ENCODE data around the gene MESP1.

Gene MESP1

DNA sequence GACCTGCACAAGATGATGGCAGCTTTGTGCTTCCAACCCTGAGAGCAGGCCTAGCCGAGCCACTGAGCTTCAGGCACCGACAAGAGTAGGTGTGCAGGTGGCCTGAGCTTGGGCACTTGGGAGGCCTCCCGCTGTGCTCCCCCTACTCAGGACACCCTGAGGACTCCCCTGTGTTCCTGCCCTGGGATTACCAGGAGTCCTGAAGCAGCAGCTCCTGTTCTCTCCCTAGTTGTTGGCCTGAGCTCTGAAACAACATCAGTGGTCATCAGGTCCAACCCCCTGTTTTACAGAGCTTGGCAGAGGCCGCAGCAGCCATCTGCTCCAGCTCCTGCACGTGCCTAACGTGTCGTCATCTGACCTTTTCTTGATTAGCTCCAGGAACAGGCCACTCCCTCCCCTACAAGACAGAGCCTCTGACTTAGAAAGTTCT lies 17.0 kb upstream of the MESP1 start:
- no peak overlapping the region for H3K27ac ChIP-seq (ENCODE audit: low read depth, low read length, severe bottlenecking)
- WGBS, 2 experiments (ENCODE audit: insufficient coverage in 2 of 2): 91 to 100% methylated on average over 4 to 7 of the region's 7 CpGs
- no peak overlapping the region for H3K4me3 ChIP-seq (ENCODE audit: extremely low read depth, insufficient read depth, low read length, poor library complexity, severe bottlenecking)
- H3K9me3 ChIP-seq (ENCODE audit: control insufficient read depth, low read length): no peaks in the 10 kb centered on the region
- H3K4me1 ChIP-seq (ENCODE audit: control insufficient read depth, insufficient read depth, low read length, poor library complexity, severe bottlenecking): peaks cover 4% of the 10 kb centered on the region
- H3K36me3 ChIP-seq (ENCODE audit: control insufficient read depth, insufficient read depth, low read length): no peaks in the 10 kb centered on the region

GRCh38 chr15:89767411-89767915 lies 16.4 kb upstream of the MESP1 start:
- H3K36me3 ChIP-seq (ENCODE audit: control insufficient read depth, insufficient read depth, low read length): no peaks in the 10 kb centered on the region
- 64 to 77% methylated on average over 4 to 5 of the region's 8 CpGs for WGBS, 2 experiments (ENCODE audit: insufficient coverage in 2 of 2)
- H3K9me3 ChIP-seq (ENCODE audit: control insufficient read depth, low read length): no peaks in the 10 kb centered on the region
- H3K4me3 ChIP-seq (ENCODE audit: extremely low read depth, insufficient read depth, low read length, poor library complexity, severe bottlenecking): no peak overlapping the region
- H3K4me1 ChIP-seq (ENCODE audit: control insufficient read depth, insufficient read depth, low read length, poor library complexity, severe bottlenecking): peaks cover 4% of the 10 kb centered on the region
- H3K27ac ChIP-seq (ENCODE audit: low read depth, low read length, severe bottlenecking): no peak overlapping the region

- peaks cover 4% of the 10 kb centered on the region for H3K4me1 ChIP-seq (ENCODE audit: control insufficient read depth, insufficient read depth, low read length, poor library complexity, severe bottlenecking)
- H3K4me3 ChIP-seq (ENCODE audit: extremely low read depth, insufficient read depth, low read length, poor library complexity, severe bottlenecking): no peak overlapping the region
- no peaks in the 10 kb centered on the region for H3K36me3 ChIP-seq (ENCODE audit: control insufficient read depth, insufficient read depth, low read length)
- WGBS, 2 experiments (ENCODE audit: insufficient coverage in 2 of 2): 91 to 94% methylated on average over 11 to 16 of the region's 16 CpGs
- H3K27ac ChIP-seq (ENCODE audit: low read depth, low read length, severe bottlenecking): no peak overlapping the region
- H3K9me3 ChIP-seq (ENCODE audit: control insufficient read depth, low read length): no peaks in the 10 kb centered on the region
These were observed 15.6 kb upstream of the MESP1 start for GRCh38 chr15:89766357-89767311.

DNA sequence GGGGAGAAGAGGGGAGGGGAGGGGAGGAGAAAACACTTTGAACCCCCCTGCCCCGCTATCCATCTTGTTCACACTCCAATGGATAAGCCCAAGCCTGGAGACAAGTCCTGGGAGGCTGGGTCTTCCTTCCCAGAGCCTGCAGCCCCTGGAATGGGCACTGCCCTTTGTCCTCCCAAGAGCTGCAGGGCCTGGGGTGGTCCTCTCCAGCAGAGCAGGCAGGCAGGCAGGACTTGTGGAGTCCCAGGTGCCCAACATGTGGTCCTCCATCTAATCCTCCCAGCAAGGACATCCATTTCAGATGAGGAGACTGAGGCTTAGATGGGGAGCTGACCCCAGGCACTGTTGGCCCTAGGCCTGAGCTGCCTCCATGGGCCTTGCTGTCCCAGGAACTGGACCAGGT lies 14.6 kb upstream of the MESP1 start:
- WGBS, 2 experiments (ENCODE audit: insufficient coverage in 2 of 2): no CpG with 5 or more reads among the region's 1 CpG
- no peaks in the 10 kb centered on the region for H3K9me3 ChIP-seq (ENCODE audit: control insufficient read depth, low read length)
- H3K36me3 ChIP-seq (ENCODE audit: control insufficient read depth, insufficient read depth, low read length): no peaks in the 10 kb centered on the region
- H3K4me1 ChIP-seq (ENCODE audit: control insufficient read depth, insufficient read depth, low read length, poor library complexity, severe bottlenecking): peaks cover 4% of the 10 kb centered on the region
- no peak overlapping the region for H3K4me3 ChIP-seq (ENCODE audit: extremely low read depth, insufficient read depth, low read length, poor library complexity, severe bottlenecking)
- no peak overlapping the region for H3K27ac ChIP-seq (ENCODE audit: low read depth, low read length, severe bottlenecking)

DNA sequence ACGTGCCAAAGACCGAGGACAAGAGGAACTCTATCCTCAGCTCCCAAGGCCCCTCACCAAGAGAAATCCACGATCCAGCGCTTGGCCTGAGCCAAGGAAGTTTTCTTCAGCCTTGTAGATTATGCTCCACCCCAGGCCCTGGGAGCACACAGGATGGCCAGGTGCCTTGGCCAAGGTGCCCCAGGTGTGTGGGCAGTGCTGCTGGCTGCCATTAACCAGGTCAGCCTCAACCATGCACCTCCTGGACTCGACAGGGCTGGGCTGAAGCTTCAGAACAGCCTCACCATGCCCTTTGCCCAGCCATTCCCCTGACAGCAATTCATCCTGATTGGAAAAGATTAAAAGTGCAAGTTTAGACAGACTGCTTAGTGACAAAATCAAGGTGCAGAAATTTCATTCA lies 10.9 kb upstream of the MESP1 start:
- no peak overlapping the region for H3K4me3 ChIP-seq (ENCODE audit: extremely low read depth, insufficient read depth, low read length, poor library complexity, severe bottlenecking)
- no peak overlapping the region for H3K27ac ChIP-seq (ENCODE audit: low read depth, low read length, severe bottlenecking)
- H3K9me3 ChIP-seq (ENCODE audit: control insufficient read depth, low read length): no peaks in the 10 kb centered on the region
- WGBS, 2 experiments (ENCODE audit: insufficient coverage in 2 of 2): 93% methylated on average over 5 of the region's 5 CpGs
- peaks cover 4% of the 10 kb centered on the region for H3K4me1 ChIP-seq (ENCODE audit: control insufficient read depth, insufficient read depth, low read length, poor library complexity, severe bottlenecking)
- no peaks in the 10 kb centered on the region for H3K36me3 ChIP-seq (ENCODE audit: control insufficient read depth, insufficient read depth, low read length)

DNA sequence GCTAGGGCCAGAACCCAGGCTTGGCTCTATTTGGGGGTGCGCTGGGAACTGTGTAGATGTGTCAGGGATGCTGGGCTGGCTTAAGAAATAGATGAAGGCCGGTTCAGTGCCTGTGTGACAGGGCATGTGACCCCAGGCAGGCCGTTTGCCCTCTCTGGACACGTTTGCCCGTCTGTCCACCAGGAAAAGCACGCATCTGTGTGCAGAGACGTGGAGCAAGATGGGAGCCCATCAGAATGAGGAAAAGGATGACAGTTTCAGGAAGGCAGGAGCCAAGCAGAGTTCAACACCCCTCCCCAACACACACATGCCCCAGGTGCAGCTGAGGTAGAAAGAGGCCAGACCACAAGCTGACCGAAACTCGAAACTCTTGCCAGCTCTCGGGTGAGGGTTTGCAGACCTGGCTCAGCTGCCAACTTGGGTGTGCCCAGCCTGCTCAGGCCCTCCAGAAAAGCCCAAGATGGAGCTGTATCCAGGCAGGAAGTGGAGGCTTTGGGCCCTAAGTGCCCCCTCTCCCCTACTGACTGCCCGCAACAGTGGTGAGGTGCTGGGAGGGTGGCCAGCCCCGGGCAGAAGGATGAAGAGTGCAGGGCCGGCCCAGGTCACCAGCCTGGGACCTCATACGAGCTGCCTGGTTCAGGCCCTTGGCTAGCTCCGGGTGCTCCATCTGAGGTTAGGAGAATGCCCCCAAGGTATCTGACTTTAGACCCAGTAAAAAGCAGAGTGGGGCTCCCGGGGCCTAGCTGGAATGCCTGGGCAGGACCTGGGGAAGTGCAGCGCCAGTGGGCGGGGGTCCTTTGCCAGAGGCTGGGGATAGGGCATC lies 10.2 kb upstream of the MESP1 start:
- H3K9me3 ChIP-seq (ENCODE audit: control insufficient read depth, low read length): no peaks in the 10 kb centered on the region
- 86 to 89% methylated on average over 16 to 18 of the region's 18 CpGs for WGBS, 2 experiments (ENCODE audit: insufficient coverage in 2 of 2)
- no peaks in the 10 kb centered on the region for H3K36me3 ChIP-seq (ENCODE audit: control insufficient read depth, insufficient read depth, low read length)
- H3K4me1 ChIP-seq (ENCODE audit: control insufficient read depth, insufficient read depth, low read length, poor library complexity, severe bottlenecking): peaks cover 4% of the 10 kb centered on the region
- no peak overlapping the region for H3K27ac ChIP-seq (ENCODE audit: low read depth, low read length, severe bottlenecking)
- H3K4me3 ChIP-seq (ENCODE audit: extremely low read depth, insufficient read depth, low read length, poor library complexity, severe bottlenecking): no peak overlapping the region

DNA sequence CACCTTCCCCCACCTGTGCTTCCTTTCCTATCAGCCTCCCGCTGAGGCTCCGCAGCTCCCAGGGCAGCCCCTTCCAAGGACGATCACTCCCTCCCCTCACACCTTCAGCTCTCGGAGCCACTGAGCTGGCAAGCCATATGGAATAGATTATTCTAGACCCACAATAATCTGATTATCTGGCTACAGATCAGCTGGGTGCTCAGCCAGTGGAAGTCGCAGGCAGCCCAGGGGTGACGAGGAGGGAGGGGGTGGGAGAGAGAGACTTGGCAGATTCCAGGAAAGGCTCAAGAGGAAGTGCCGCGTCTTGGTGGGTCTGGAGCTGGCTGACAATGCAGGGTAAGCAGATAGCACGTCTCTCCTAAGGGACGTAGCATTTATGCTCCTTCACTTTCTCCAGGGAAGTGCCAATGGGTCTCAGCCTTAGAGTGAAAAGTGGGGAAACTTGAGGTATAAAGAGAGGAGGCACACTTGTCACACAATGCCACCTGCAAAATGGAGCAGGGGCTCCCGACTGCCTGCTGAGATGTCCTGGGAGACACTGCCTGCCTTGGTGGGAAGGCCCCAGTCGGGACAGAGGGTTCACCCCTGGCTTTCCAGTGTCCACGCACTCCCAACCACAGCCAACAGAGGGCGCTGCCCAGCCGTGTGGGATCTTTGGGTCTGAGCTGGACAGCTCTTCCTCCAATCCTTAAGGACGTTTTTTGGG lies 9.4 kb upstream of the MESP1 start:
- 10 to 18% methylated on average over 7 to 12 of the region's 16 CpGs for WGBS, 2 experiments (ENCODE audit: insufficient coverage in 2 of 2)
- no peak overlapping the region for H3K4me3 ChIP-seq (ENCODE audit: extremely low read depth, insufficient read depth, low read length, poor library complexity, severe bottlenecking)
- peaks cover 4% of the 10 kb centered on the region for H3K4me1 ChIP-seq (ENCODE audit: control insufficient read depth, insufficient read depth, low read length, poor library complexity, severe bottlenecking)
- H3K9me3 ChIP-seq (ENCODE audit: control insufficient read depth, low read length): no peaks in the 10 kb centered on the region
- peak overlapping the region; percentile 16 for H3K27ac ChIP-seq (ENCODE audit: low read depth, low read length, severe bottlenecking)
- H3K36me3 ChIP-seq (ENCODE audit: control insufficient read depth, insufficient read depth, low read length): no peaks in the 10 kb centered on the region

GRCh38 chr15:89759835-89760234 lies 8.8 kb upstream of the MESP1 start:
- 92 to 100% methylated on average over 1 to 2 of the region's 3 CpGs for WGBS, 2 experiments (ENCODE audit: insufficient coverage in 2 of 2)
- no peak overlapping the region for H3K4me3 ChIP-seq (ENCODE audit: extremely low read depth, insufficient read depth, low read length, poor library complexity, severe bottlenecking)
- H3K4me1 ChIP-seq (ENCODE audit: control insufficient read depth, insufficient read depth, low read length, poor library complexity, severe bottlenecking): peaks cover 10% of the 10 kb centered on the region
- H3K27ac ChIP-seq (ENCODE audit: low read depth, low read length, severe bottlenecking): no peak overlapping the region
- H3K9me3 ChIP-seq (ENCODE audit: control insufficient read depth, low read length): no peaks in the 10 kb centered on the region
- H3K36me3 ChIP-seq (ENCODE audit: control insufficient read depth, insufficient read depth, low read length): no peaks in the 10 kb centered on the region

GRCh38 chr15:89758981-89759380 lies 7.9 kb upstream of the MESP1 start:
- 95 to 96% methylated on average over 6 to 7 of the region's 8 CpGs for WGBS, 2 experiments (ENCODE audit: insufficient coverage in 2 of 2)
- Histone ChIP-seq H3K4me3 (ENCODE audit: extremely low read depth, insufficient read depth, low read length, poor library complexity, severe bottlenecking) (no peak overlapping the region), H3K4me1 (ENCODE audit: control insufficient read depth, insufficient read depth, low read length, poor library complexity, severe bottlenecking) (peaks cover 14% of the 10 kb centered on the region)

DNA sequence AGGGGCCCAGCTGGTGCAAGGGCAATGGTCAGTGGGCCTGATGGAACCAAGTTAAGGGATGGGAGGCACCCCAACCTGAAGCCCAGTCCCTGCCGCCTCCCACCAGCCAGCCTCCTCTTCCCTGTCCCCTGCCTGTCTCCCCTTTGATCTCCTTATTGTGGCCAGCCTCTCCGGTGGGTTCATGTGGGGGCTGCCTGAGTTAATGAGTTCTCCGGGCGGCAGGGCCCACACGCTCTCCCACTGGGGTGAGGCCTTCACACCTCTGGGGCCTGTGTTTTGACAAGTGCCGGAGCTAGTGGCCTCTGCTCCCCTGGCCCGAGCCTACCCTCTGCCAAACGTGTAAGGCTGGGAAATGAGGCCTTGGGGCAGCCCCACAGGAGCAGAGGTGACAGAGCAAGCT lies 7.2 kb upstream of the MESP1 start:
- Histone ChIP-seq H3K27ac (ENCODE audit: low read depth, low read length, severe bottlenecking) (no peak overlapping the region), H3K4me3 (ENCODE audit: extremely low read depth, insufficient read depth, low read length, poor library complexity, severe bottlenecking) (no peak overlapping the region), H3K9me3 (ENCODE audit: control insufficient read depth, low read length) (no peaks in the 10 kb centered on the region), H3K4me1 (ENCODE audit: control insufficient read depth, insufficient read depth, low read length, poor library complexity, severe bottlenecking) (peaks cover 14% of the 10 kb centered on the region), H3K36me3 (ENCODE audit: control insufficient read depth, insufficient read depth, low read length) (no peaks in the 10 kb centered on the region)
- WGBS, 2 experiments (ENCODE audit: insufficient coverage in 2 of 2): 57 to 59% methylated on average over 6 to 7 of the region's 8 CpGs

More at GRCh38 chr15:89758981-89759380, 7.9 kb upstream of the MESP1 start:
- Histone ChIP-seq H3K36me3 (ENCODE audit: control insufficient read depth, insufficient read depth, low read length) (no peaks in the 10 kb centered on the region), H3K9me3 (ENCODE audit: control insufficient read depth, low read length) (no peaks in the 10 kb centered on the region), H3K27ac (ENCODE audit: low read depth, low read length, severe bottlenecking) (no peak overlapping the region)

Measured in mesodermal cell (in vitro differentiated cells).